ENCODE measurements around the gene SELP. TPM values are rescaled to one million over a fixed set of nuclear protein-coding genes. Genes with fewer than 3 reads are reported as not detected.

The SELP gene
- total and polyA plus RNA-seq, 2 of the 13 experiments (the other 11 are each of a cell fraction or from before 2014, with no cell fraction given), result 0.11 TPM; not detected in 1

DNA sequence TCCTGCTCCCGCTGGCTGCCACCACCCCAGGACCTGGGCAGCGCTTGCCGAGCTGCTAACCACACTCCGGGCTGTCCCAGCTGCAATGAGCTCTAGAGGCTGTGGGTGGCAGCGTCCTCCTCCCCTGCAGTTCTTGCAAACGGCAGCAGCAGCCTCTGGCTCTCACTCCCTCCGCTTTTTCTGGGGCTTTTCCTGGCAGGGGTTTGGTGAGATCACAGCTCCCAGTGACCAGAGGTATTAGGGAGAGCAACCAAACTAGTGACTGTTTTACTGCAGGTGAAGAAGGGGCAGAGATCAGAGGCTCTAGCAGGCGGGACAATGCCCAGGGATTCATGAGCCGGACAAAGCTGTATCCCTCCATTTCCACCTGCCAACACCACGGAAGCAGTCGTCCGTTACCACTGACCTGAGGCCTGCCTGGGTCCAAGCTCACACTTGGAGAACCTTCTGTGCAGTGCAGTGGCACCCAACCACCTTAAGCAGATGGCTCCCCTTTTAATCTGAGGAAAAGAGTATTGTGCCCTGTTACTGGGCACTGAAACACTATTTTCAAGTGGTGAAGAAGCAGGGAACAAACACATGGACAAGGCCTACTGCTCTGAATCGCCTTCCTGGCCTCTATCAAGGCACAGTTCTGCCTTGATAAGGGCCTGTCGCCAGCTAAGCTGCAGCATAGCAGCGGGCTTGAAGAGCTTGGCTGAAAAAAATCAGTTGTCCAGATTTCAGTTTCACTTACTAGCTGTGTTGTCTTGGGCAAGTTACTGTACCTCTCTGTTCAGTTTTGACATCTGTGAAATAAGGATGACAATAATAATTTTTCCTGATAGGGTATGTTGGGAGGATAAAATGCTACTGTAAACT, 43.3 kb downstream of the SELP start, which contains the start of gene F5 (continued):
- peak; percentile 95 for TF ChIP-seq ZNF687 (CRISPR knock-in tag; IDR thresholded peaks at IDR 0.05)
- TF ChIP-seq BATF2 (CRISPR knock-in tag; IDR thresholded peaks at IDR 0.05), result no peak
- no peak for TF ChIP-seq ZSCAN12 (CRISPR knock-in tag; IDR thresholded peaks at IDR 0.05)
- no peak for TF ChIP-seq RFX3 (CRISPR knock-in tag; IDR thresholded peaks at IDR 0.05)
- no peak for TF ChIP-seq RORA (CRISPR knock-in tag; IDR thresholded peaks at IDR 0.05)
- TF ChIP-seq, protein P1, sequence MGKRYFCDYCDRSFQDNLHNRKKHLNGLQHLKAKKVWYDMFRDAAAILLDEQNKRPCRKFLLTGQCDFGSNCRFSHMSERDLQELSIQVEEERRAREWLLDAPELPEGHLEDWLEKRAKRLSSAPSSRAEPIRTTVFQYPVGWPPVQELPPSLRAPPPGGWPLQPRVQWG (CRISPR knock-in tag; IDR thresholded peaks at IDR 0.05; ENCODE audit: borderline replicate concordance, low read depth), result no peak
- TF ChIP-seq CC2D1A (CRISPR knock-in tag; IDR thresholded peaks at IDR 0.05), result no peak
- no peak for TF ChIP-seq SIN3B (IDR thresholded peaks at IDR 0.05; ENCODE audit: low read length)
- no peak for TF ChIP-seq MAFK (conservative IDR thresholded peaks at IDR 0.05 in 1 of 2, IDR thresholded peaks at IDR 0.05 in 1 of 2; ENCODE audit: low read length in 2 of 2)
- peak; percentile 54 for TF ChIP-seq RBM22 (optimal IDR thresholded peaks at IDR 0.05; ENCODE audit: low read length)
- no peak for TF ChIP-seq SNAI1 (CRISPR knock-in tag; IDR thresholded peaks at IDR 0.05; ENCODE audit: borderline replicate concordance)
- peak; percentile 88; the same call in 1 of the 2 replicates for TF ChIP-seq ZFP90 (CRISPR knock-in tag; IDR thresholded peaks at IDR 0.05; ENCODE audit: borderline replicate concordance)
- TF ChIP-seq ATF7 (IDR thresholded peaks at IDR 0.05), result no peak
- 0 out of 2 replicates have a peak, but pooled peaks have one; percentile 39 for TF ChIP-seq ATF7 (CRISPR knock-in tag; IDR thresholded peaks at IDR 0.05)
- TF ChIP-seq RERE (CRISPR knock-in tag; IDR thresholded peaks at IDR 0.05; ENCODE audit: low read depth), result no peak
- no peak for TF ChIP-seq HDAC6 (IDR thresholded peaks at IDR 0.05; ENCODE audit: low read depth, low read length)
- no peak for TF ChIP-seq ZNF549 (CRISPR knock-in tag; IDR thresholded peaks at IDR 0.05)
- TF ChIP-seq ZNF724P (CRISPR knock-in tag; IDR thresholded peaks at IDR 0.05; ENCODE audit: borderline replicate concordance), result no peak
- no peak for TF ChIP-seq MAFG (CRISPR knock-in tag; IDR thresholded peaks at IDR 0.05)

Data from HepG2 (cell line).